Epithelial cell of alveolus of lung (primary cell): ENCODE data around the gene ORC2. TPM values are rescaled to one million over a fixed set of nuclear protein-coding genes. Genes with fewer than 3 reads are reported as not detected.

Experiments used
- total RNA-seq: library from RNA; depleted of rRNA; stranded (reverse); fragments of >200 nt; gene quantifications from 2 replicates; pipeline ENCODE4 v1.2.1, GENCODE V29; 2015

ORC2 gene
- 8.0 and 10.7 TPM in 2 replicates for total RNA-seq

DNA sequence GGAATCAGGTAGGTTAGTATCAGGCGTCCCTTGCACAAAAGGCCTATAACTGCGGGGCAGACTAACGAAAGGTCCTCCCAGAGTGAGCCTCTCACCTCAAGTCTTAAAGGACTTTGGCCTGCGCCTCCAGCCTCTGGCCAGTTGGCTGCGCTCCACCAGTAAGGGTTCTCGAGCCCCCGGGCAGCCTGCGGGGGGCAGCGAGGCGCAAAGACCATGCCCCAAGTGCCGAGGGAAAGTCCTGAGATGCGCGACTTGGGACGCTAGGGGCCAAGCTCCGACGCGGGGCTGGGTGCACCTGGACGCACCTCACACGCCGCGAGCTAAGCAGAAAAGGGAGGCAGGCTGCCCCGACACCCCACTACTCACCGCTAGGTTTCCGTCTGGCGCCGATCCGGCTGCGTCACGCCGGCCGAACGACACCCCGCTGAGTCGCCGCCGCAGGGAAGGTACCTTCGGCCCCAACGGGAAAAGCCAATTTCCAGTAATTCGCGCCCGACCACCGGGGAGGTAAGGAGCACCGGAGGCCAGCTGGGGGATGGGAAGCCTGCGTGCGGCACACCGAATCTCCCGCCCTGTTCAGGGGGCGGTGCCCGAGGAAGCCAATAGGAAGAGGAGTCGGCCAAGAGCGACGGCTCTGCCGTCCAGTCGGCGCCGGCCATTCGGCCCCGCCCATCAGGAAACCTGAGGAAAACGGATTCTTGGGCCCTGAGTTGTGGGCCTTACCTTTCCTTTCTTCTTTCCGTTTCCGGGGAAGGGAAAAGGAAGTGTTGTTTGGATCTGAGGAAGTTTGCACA is at the start of gene ORC2:
Gene ORC2, minus strand, starts transcription at position 537 of the 794 bp plus-strand sequence. CDS start 5,537 bp downstream, outside the sequence.

DNA sequence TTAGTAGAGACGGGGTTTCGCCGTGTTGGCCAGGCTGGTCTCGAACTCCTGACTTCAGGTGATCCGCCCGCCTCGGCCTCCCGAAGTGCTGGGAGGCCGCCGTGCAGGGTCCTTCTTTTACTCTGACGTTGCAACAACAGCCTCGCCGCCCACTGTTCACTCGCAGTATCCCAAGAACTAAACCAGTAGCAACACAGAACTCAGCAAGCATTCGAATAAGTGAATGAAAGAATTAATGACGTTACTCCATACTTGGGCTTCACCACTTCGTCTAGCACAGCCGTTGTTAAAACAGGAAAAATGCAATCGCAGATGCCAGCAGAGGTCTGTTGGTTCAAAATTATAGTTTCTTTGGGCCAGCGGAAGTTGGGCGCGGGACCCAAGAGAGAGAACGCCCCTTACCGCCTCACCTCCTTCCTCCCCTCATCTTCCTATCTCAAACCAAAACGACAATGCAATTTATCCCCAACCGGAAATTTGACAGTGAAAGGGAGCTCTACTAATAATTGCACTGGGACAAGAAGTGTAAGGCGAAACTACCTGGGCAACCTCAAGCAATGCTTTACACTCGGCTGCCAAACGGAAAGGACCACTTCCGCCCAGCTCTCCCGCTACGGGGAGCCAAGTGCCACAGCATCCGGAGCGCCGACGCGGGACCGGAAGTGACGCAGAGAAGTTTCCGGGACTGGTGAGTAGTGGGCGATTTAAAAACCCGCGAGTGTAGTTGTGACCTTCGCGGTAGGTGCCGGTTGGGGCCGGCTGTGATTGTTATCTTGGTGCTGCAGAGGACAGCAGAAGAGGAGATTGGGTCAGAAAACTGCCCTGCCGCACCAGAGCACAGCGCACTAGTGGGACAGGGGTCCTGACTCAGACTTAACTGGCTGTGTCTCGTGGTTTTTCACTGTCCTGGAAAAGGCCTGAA is 74.5 kb downstream of the ORC2 start, which contains the start of the genes NIF3L1 and PPIL3:
Gene NIF3L1, plus strand, starts transcription at position 668 of the 922 bp plus-strand sequence. CDS start 2,573 bp downstream, outside the sequence.
Gene PPIL3, minus strand, starts transcription at position 374 of the 922 bp plus-strand sequence. CDS start 1,462 bp downstream, outside the sequence.

DNA sequence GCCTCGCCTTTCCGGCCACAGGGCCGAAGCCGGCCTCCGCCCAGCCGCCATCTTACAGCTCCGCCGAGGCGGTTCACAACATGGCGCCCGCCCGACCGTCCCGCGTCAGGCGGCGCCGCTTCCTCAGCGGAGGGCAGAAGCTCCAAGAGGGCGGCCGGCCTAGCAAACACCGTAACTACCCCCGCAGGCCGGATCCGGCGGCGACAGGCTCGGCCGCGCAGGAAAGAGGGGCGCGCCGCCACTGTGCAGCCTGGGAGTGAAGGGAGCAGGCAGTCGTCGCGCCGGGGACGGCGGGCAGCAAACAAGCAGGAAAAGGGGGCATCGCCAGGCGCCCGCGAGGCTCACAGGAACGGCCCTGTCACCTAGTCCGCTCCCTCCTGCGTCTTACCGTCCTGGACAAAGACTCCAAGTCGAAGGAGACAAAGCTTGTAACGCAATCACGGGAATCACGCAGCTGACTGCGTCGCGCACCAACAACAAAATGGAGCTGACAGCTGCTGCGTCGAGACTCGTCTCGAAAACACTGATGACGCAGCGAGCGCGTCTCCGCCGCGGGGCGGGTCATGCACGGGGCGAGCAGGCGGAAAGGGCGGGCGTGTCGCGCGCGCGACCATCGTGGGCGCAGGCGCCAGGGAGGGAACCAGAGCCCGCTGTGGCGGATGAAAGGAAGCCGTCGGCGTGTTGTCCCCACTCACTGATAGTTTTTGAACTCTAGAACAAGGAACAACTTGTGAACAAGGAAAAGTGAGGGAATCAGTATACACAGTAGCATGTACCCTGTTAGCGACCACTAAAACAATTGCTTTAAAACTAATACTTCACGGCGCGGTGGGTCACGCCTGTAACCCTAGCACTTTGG is 99.1 kb downstream of the ORC2 start, which contains the start of gene CLK1:
Gene CLK1, minus strand, starts transcription at position 483 of the 859 bp plus-strand sequence. CDS start 2,796 bp downstream, outside the sequence.

Other genes starting within 250 kb of the ORC2 start
- gene BZW1, start 151.8 kb downstream of the ORC2 start, total RNA-seq, result 278 and 528 TPM in 2 replicates
- 13.8 and 64.9 TPM in 2 replicates for gene CLK1, start 99.0 kb downstream of the ORC2 start, total RNA-seq
- gene PPIL3, start 74.6 kb downstream of the ORC2 start, total RNA-seq, result 41.5 and 104 TPM in 2 replicates
- 21.4 and 32.5 TPM in 2 replicates for gene NIF3L1, start 74.3 kb downstream of the ORC2 start, total RNA-seq
- gene HYCC2, start 108.0 kb upstream of the ORC2 start, total RNA-seq, result 2.7 and 4.2 TPM in 2 replicates
- 60.0 and 66.7 TPM in 2 replicates for gene NDUFB3, start 108.3 kb upstream of the ORC2 start, total RNA-seq
- gene CFLAR, start 152.5 kb upstream of the ORC2 start, total RNA-seq, result 23.7 and 62.8 TPM in 2 replicates
- gene CASP10, start 219.5 kb upstream of the ORC2 start, total RNA-seq, result 0.88 and 2.2 TPM in 2 replicates